Measurements from ENCODE around the gene PTAR1.
"Not testable (repeated sequence)": the region's sequence is repeated elsewhere in the genome, so short reads cannot be mapped to it uniquely, and the experiment has no call there.

Gene PTAR1, protein sequence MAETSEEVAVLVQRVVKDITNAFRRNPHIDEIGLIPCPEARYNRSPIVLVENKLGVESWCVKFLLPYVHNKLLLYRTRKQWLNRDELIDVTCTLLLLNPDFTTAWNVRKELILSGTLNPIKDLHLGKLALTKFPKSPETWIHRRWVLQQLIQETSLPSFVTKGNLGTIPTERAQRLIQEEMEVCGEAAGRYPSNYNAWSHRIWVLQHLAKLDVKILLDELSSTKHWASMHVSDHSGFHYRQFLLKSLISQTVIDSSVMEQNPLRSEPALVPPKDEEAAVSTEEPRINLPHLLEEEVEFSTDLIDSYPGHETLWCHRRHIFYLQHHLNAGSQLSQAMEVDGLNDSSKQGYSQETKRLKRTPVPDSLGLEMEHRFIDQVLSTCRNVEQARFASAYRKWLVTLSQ

GRCh38 chr9:69759421-69760277, at the start of gene PTAR1:
TSS of gene PTAR1 (minus strand) at chr9:69760011. CDS start at chr9:69759938, 73 bp downstream.
- peak; percentile 97 for DNase-seq

DNA sequence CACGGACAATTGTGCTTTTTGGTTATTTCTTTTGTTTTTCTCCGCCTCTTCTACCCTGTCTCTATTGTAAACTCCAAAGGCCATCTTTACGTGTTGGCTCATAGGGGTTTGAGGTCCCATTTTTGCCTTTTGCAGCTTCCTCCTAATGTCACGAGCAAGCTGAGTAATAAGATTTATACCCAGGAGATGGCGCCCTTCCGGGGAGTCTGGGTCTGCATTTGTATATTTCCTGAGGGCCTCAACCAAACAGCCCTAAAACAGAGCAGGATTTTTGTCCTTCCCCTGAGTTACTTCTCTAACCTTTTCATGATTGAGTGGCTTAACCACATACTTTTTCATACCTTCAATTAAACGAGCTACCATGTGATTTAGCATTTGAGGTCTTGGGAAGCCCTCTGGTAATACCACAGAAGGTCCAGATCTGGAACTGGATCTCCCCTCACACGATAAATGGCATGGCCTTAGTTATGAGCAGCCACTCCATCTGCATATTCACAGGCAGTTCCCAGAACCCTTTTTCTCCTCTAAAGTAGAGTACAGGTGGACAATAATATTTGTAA, 49.6 kb upstream of the PTAR1 start:
- peak; percentile 42 for DNase-seq

- peak; percentile 66 for DNase-seq
Observed at GRCh38 chr9:69806627-69807026, 46.8 kb upstream of the PTAR1 start.

- peak; percentile 81 for DNase-seq
Observed at GRCh38 chr9:69805962-69806515, 46.2 kb upstream of the PTAR1 start.

- DNase-seq = no peak
Observed at GRCh38 chr9:69801989-69802388, 42.2 kb upstream of the PTAR1 start.

GRCh38 chr9:69800027-69800426, 40.2 kb upstream of the PTAR1 start:
- DNase-seq = not testable (repeated sequence)

DNA sequence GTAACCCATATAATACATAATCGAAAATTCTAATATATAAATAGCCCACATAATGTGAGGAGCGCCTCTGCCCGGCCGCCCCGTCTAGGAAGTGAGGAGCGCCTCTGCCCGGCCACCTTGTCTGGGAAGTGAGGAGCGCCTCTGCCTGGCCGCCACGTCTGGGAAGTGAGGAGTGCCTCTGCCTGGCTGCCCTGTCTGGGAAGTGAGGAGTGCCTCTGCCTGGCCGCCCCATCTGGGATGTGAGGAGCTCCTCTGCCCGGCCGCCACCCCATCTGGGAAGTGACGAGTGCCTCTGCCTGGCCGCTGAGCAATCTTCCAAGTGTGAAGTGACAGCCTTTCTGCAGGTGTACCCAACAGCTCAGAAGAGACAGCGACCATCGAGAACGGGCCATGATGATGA, 39.7 kb upstream of the PTAR1 start:
- not testable (repeated sequence) for DNase-seq

DNA sequence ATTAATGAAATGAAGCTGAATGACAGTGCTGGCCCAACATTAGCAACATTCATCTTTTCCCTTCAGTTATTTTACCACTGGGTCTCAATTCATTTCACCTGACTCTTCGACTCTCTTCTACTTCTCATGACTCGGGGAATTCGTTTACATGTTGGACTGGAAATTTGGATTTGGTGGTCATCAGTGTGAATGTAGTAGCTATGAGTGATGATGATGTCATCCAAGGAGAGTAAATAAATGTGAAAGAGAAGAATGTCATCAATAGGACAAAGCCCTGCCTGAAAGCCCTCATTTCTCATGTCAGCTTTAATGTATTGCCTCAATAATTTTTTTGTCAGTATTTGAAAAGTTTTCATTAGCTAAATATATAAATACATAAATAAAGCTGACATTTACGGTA, 38.9 kb upstream of the PTAR1 start:
- no peak for DNase-seq

GRCh38 chr9:69797675-69798074, 37.9 kb upstream of the PTAR1 start:
- peak; percentile 68 for DNase-seq

GRCh38 chr9:69794356-69794755, 34.5 kb upstream of the PTAR1 start:
- no peak for DNase-seq

- DNase-seq = no peak
Observed at GRCh38 chr9:69785757-69786156, 25.9 kb upstream of the PTAR1 start.

DNA sequence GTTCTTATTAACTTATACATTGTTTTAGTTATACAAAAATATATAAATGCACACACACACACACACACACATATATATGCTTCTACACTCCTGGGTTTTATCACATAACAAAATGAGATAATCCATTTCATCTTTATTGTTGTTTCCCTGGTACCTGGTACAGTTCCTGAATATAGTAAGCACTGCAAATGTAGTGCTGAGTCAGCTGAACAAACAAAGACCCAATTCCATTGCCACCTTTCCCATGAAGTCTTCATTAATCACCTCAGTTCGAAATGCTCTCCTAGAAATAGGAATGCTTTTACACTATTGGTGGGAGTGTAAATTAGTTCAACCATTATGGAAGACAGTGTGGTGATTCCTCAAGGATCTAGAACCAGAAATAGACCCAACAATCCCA, 13.4 kb upstream of the PTAR1 start:
- no peak for DNase-seq

DNA sequence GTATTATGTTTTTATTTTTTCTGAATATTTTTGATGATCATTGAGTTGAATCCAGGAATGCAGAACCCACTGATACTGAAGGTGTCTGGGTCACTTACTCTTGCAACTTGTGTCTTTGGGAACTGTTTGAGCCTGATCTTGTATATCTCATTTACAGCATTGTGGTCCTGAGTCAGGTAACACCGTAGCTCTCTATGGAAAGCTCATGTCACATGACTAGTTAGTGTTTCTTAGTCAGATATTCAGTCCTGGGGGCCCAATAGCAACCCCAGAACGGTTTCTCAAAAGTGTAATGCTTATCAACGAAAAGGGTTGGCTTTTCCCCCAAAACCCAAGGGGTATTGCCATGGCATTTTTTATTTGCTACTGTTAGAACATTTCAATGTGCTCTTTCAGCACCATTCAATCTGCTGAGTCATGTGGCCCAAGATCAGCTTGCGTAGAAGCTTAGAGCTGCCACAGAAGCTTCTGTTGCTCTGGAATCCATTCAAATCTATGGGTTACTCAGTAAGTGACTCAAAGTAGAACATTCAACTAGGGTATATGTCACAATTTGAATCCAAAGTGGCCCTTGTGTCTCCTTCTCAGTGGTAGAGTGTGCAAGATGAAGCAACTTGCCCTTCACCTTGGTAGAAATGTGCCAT, 12.1 kb upstream of the PTAR1 start:
- DNase-seq = peak; percentile 53

DNA sequence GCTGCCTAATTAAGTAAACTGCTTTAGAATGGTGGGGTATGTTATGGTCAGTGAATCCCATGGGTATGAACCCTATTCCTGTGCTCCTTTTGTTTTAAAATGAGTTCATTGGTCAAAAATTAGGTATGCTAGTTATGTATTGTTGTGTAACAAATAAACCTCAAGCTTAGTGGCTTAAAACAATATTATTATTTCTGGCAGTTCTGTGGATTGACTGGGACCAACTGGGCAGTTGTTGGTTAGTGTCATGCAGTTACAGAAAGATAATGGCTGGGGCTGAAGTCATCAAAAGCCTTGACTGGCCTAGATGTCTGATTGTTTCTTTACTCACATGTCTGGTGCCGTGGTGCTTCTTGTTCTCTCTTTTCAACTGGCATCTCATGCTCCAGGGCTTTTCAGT, 8.9 kb upstream of the PTAR1 start:
- no peak for DNase-seq

DNA sequence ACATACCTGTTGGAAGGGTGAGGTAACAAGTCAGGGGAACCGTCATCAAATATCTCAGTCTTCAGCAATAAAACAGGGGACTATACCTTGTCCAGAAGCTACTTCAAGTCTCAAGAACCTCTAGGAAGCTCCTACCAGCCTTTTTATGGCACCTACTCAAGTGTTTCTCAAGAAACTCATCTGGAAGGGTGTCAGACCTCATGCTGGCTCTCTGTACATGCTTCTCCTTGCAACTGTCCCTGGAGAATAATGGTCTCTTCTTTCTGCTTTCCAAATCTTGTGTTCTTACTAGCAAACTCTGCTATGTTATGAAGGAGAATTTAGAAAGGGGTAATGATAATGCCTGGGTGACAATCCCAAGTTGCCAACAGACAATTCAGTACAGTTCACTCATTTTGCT, 8.3 kb upstream of the PTAR1 start:
- DNase-seq = no peak

DNA sequence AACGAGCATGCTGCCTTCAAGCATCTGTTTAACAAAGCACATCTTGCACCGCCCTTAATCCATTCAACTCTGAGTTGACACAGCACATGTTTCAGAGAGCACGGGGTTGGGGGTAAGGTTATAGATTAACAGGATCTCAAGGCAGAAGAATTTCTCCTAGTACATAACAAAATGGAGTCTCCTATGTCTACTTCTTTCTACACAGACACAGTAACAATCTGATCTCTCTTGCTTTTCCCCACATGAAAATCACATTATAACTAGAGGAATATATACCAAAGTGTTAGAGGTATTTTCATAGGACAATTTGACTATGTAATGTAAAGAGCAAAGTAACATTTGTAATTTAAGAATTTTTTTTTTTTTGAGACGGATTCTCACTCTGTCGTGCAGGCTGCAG, 4.1 kb upstream of the PTAR1 start:
- DNase-seq = not testable (repeated sequence)

DNA sequence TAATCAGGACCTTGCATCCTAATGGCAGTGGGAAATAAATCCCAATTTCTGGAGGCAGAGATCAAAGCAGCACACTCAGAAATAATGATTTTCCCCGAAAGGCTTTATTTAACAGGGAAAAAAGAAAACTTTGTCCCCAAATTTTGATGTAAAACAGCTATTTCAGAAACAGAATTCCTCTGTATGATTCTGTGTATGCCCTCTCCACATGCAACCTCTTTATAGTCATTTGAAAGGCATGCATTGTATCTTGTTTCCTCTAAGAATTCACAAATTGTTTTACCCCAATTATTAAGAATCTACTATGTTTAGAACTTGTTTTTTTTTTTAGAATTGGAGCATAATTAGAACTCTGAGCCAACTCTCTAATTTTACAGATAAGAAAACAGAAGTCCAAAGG, 2.7 kb upstream of the PTAR1 start:
- DNase-seq = no peak

DNA sequence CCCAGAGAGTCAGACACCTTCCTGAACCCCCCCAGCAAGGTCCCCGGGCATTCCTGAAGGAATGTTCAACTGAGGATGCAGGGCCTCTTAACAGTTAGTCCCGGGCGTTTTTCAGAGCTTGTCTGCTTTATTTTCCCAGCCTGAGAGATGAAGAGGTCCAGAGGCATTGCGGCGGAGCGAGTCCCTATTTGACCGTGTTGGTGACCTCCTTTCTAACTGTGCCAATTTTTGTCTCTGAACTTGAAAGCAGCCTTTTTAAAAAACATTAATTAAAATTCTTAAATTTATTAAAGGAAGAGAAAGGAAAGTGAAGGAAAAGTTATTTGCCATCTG, 433 bp upstream of the PTAR1 start:
- DNase-seq = no peak

DNA sequence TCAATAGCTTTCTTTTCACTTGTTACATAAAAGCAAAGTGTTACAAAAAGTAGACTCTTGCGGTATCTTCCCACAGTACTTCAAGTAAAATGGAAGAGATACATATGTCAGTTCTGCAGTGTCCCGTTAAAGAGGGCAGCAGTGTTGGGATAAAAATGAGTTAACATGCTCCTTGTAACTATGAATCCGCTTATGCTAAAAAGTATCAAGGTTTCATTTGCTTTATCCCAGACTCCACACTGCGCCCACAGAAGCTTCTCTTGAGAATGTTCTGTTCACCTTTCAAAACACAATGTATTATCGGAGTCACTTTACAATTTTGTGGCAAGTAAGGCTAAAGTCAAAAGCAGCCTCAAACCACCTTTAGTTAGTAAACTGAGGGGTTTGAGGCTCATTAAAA, 790 bp downstream of the PTAR1 start:
- peak; percentile 40 for DNase-seq

GRCh38 chr9:69757996-69758675, 1.7 kb downstream of the PTAR1 start:
- no peak for DNase-seq

GRCh38 chr9:69755205-69755604, 4.6 kb downstream of the PTAR1 start:
- no peak for DNase-seq

GRCh38 chr9:69753830-69754229, 6.0 kb downstream of the PTAR1 start:
- no peak for DNase-seq
